ENCODE measurements around the gene PPME1. TPM values are rescaled to one million over a fixed set of nuclear protein-coding genes. Genes with fewer than 3 reads are reported as not detected.
A peak's percentile ranks its signal among the peaks of the same experiment; 100 is the strongest.

Gene PPME1
- total and polyA plus RNA-seq, 2 of the 4 experiments (the other 2 are of a cell fraction), result 42.3 to 89.5 TPM

DNA sequence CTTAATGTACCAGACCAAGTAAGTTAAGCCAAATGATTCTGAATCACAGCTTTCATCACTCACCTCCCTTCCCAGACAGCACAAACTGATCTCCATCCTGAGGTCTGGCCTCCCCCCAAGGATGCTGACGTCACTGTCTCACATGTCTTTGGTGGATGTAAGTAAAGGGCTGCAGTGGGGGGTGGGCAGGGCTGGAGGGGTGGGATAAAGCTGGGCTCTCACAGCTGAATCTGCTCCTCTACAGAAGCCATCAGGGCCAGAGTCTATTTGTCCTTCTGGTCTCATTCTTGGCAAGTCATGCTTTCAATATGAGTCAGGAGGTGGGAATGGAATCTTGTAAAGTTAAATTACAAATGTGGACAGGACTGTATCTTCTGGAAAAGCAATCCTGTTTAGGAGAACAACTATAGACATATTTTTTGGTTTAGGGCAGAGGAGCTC is 107.7 kb downstream of the PPME1 start:
- peak overlapping the region; percentile 93; the same call in 1 of the 3 replicates for H2BK15ac ChIP-seq (ENCODE audit: low read depth, low read length)
- peak overlapping the region; percentile 43; the same call in 1 of the 2 replicates for H3K23ac ChIP-seq (ENCODE audit: low read depth, low read length)
- no peak overlapping the region for H2AK9ac ChIP-seq (replicated peaks; ENCODE audit: low read depth, low read length, poor library complexity)
- peak overlapping the region; percentile 64 for H3K4ac ChIP-seq (ENCODE audit: low read depth, low read length)
- H3K9ac ChIP-seq (ENCODE audit: low read depth, low read length), result no peak overlapping the region; the same call in 1 of the 2 replicates
- peak overlapping the region; percentile 86 for H2BK20ac ChIP-seq (ENCODE audit: low read depth, low read length)
- H3K4me3 ChIP-seq (ENCODE audit: insufficient read depth, low read depth, low read length), result no peak overlapping the region
- dilution Hi-C loops (cut with HindIII; ENCODE audit: low sequenced_read_pairs, unreplicated experiment), result no loop called here
- peak overlapping the region; percentile 85 for H3K56ac ChIP-seq (ENCODE audit: extremely low read depth, insufficient read depth, low read length)
- no peaks in the 10 kb centered on the region for H3K9me3 ChIP-seq (ENCODE audit: control insufficient read depth, insufficient read depth, low read length)
- in situ Hi-C loops (cut with MboI; ENCODE audit: low sequenced_read_pairs), result no loop called here
- peak overlapping the region; percentile 95 for H2BK5ac ChIP-seq (ENCODE audit: low read depth, low read length, poor library complexity, severe bottlenecking)
- H3K36me3 ChIP-seq (ENCODE audit: control insufficient read depth, insufficient read depth, low read length), result peaks cover 3% of the 10 kb centered on the region; the same call in 1 of the 2 replicates
- peak overlapping the region; percentile 99; the same call in 1 of the 2 replicates for H3K18ac ChIP-seq (ENCODE audit: low read depth, low read length)
- H2BK120ac ChIP-seq (ENCODE audit: low read depth, low read length), result peak overlapping the region; percentile 98
- peak overlapping the region; percentile 99 for H3K27ac ChIP-seq (ENCODE audit: insufficient read depth, low read length)
- POLR2A ChIA-PET (ENCODE audit: unreplicated experiment), result no interaction called here
- peaks cover 36% of the 10 kb centered on the region for H3K9me1 ChIP-seq (ENCODE audit: insufficient read depth, low read length)
- peak overlapping the region; percentile 100; the same call in 1 of the 2 replicates for H4K5ac ChIP-seq (ENCODE audit: low read depth, low read length)
- H2AK5ac ChIP-seq (ENCODE audit: low read depth, low read length), result no peak overlapping the region
- peak; percentile 90 for ATAC-seq (ENCODE audit: low read depth)
- peak; percentile 100 for DNase-seq
- no peaks in the 10 kb centered on the region for H3K27me3 ChIP-seq (ENCODE audit: control insufficient read depth, insufficient read depth, low read length)
- peak overlapping the region; percentile 70 for H2AFZ ChIP-seq (replicated peaks; ENCODE audit: low read length, poor library complexity)
- peak overlapping the region; percentile 72; the same call in 1 of the 2 replicates for H3K4me2 ChIP-seq (ENCODE audit: low read depth, low read length)
- CTCF ChIA-PET, result interaction anchor here (0.6 to 0.8 kb wide), 2 partner anchors 10 to 35 kb away, joined by 3 read pairs; no protein-coding TSS in a partner anchor
- H3K4me1 ChIP-seq (ENCODE audit: control insufficient read depth, insufficient read depth, low read length), result peaks cover 36% of the 10 kb centered on the region
- peak overlapping the region; percentile 91 for H4K91ac ChIP-seq (ENCODE audit: insufficient read depth, low read depth, low read length)
- H3K14ac ChIP-seq (replicated peaks; ENCODE audit: low read depth, low read length), result peak overlapping the region; percentile 87
- TF ChIP-seq MXI1 (IDR thresholded peaks at IDR 0.05; ENCODE audit: borderline replicate concordance, low read depth, low read length) (no peak), BHLHE40 (IDR thresholded peaks at IDR 0.05; ENCODE audit: low read depth, low read length) (peak; percentile 37), CEBPB (IDR thresholded peaks at IDR 0.05; ENCODE audit: low read depth, low read length) (peak; percentile 64; the same call in 1 of the 2 replicates), MAFK (IDR thresholded peaks at IDR 0.05; ENCODE audit: low read depth, low read length) (no peak), NFE2L2 (IDR thresholded peaks at IDR 0.05; ENCODE audit: low read depth, low read length) (peak; percentile 70), MAZ (IDR thresholded peaks at IDR 0.05; ENCODE audit: borderline replicate concordance, low read depth, low read length) (peak; percentile 54; the same call in 1 of the 2 replicates), FOS (IDR thresholded peaks at IDR 0.05; ENCODE audit: low read depth, low read length) (peak; percentile 58), SMC3 (IDR thresholded peaks at IDR 0.05; ENCODE audit: low read depth, low read length) (no peak; the same call in 1 of the 2 replicates)
- TF ChIP-seq, protein P1, sequence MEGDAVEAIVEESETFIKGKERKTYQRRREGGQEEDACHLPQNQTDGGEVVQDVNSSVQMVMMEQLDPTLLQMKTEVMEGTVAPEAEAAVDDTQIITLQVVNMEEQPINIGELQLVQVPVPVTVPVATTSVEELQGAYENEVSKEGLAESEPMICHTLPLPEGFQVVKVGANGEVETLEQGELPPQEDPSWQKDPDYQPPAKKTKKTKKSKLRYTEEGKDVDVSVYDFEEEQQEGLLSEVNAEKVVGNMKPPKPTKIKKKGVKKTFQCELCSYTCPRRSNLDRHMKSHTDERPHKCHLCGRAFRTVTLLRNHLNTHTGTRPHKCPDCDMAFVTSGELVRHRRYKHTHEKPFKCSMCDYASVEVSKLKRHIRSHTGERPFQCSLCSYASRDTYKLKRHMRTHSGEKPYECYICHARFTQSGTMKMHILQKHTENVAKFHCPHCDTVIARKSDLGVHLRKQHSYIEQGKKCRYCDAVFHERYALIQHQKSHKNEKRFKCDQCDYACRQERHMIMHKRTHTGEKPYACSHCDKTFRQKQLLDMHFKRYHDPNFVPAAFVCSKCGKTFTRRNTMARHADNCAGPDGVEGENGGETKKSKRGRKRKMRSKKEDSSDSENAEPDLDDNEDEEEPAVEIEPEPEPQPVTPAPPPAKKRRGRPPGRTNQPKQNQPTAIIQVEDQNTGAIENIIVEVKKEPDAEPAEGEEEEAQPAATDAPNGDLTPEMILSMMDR (conservative IDR thresholded peaks at IDR 0.05; ENCODE audit: low read depth, low read length), result no peak
- TF ChIP-seq, protein P2, sequence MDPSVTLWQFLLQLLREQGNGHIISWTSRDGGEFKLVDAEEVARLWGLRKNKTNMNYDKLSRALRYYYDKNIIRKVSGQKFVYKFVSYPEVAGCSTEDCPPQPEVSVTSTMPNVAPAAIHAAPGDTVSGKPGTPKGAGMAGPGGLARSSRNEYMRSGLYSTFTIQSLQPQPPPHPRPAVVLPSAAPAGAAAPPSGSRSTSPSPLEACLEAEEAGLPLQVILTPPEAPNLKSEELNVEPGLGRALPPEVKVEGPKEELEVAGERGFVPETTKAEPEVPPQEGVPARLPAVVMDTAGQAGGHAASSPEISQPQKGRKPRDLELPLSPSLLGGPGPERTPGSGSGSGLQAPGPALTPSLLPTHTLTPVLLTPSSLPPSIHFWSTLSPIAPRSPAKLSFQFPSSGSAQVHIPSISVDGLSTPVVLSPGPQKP (IDR thresholded peaks at IDR 0.05; ENCODE audit: borderline replicate concordance, low read depth, low read length), result no peak
- BruUV-seq (replicated peaks), result no TSS peak
- intact Hi-C loops (cut with micrococcal nuclease), result loop anchor here (5.0 kb wide), 1 partner anchor 39 kb away; no protein-coding TSS in a partner anchor
- no peaks in the 10 kb centered on the region for H4K20me1 ChIP-seq (ENCODE audit: insufficient read depth, low read length)
- peaks cover 0 to 7% of the 10 kb centered on the region in 2 experiments; a peak in 1 of 4 replicates for H3K79me1 ChIP-seq (ENCODE audit: low read depth in 1 of 2, low read length in 2 of 2)
- peak overlapping the region; percentile 78 to 80 for H4K8ac ChIP-seq (ENCODE audit: low read depth in 2 of 2, low read length in 2 of 2)
- no CpG with 5 or more reads among the region's 1 CpG for WGBS, 2 experiments (ENCODE audit: extremely low coverage in 2 of 2, insufficient read length in 1 of 2)
